Colonic mucosa (tissue), 4 donors: ENCODE results near the gene PTPRT. TPM values are rescaled to one million over a fixed set of nuclear protein-coding genes. Genes with fewer than 3 reads are reported as not detected.

Source experiments
- DNase-seq: peaks from one replicate; pipeline ENCODE4 v3.0.0-alpha.2; 2020
- H3K27ac ChIP-seq: fragments of 200-600 bp; one replicate; pipeline ENCODE4 v1.8.0; 2021
- H3K27me3 ChIP-seq: fragments of 200-600 bp; one replicate; pipeline ENCODE4 v1.8.0; 2021
- H3K36me3 ChIP-seq: fragments of 200-600 bp; one replicate; pipeline ENCODE4 v1.8.0; 2021
- H3K4me1 ChIP-seq: fragments of 200-600 bp; one replicate; pipeline ENCODE4 v1.8.0; 2021; ENCODE audit warnings: mild to moderate bottlenecking
- H3K4me3 ChIP-seq: fragments of 200-600 bp; one replicate; pipeline ENCODE4 v1.8.0; 2021
- H3K9ac ChIP-seq, 2 donors: one replicate each; pipeline ENCODE4 v1.7.0; 2013; ENCODE audit warnings: control low read depth in 2 of 2, low read depth in 2 of 2, low read length in 2 of 2
- H3K9me3 ChIP-seq: fragments of 200-600 bp; one replicate; pipeline ENCODE4 v1.8.0; 2021
- intact Hi-C: fragments of 100-400 bp; cut with DNase I; formaldehyde crosslinking; loops from one replicate; pipeline ENCODE4 v1.14.1; 2022
- total RNA-seq, 2 donors: library from RNA; stranded (reverse); fragmentation: NEBNext Ultra II Directional in 1 of 2; extraction: Animal tissue kit (Norgen Biotek cat#: 25700) in 1 of 2; gene quantifications; one replicate each; pipeline ENCODE4 v1.2.1, GENCODE V29; 2021
- TF ChIP-seq, protein P1 (sequence below): fragments of 200-600 bp; IDR thresholded peaks from one replicate; pipeline ENCODE4 v1.8.0; 2022; ENCODE audit warnings: antibody characterized with exemption, mild to moderate bottlenecking
- donor health status: healthy.
- donor health status: DM: no; HTN: no; CAD: no.
- donor health status: DM: no; HTN: no; CAD: no.

The PTPRT gene
- total RNA-seq, 2 donors from 2014 or later = 0.11 to 0.12 TPM

DNA sequence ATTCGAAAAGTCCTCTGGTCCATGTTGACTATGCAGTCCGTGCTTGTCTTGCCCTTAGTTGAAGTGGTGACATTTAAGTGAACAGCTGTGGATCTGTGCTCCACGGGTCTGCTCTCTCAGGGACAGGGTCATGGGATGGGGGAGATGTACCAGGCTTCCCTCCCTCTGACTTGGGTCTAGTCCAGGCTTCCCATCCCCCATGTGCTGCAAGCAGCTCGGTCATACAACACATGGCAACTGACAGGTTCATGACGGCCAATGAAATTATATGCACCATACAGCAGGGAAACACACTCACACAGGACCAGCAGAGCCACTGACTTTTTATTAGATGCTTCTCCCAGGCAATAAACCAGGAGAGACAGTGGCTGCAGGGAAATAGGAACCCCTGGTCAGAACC lies 201.4 kb downstream of the PTPRT start:
- Histone ChIP-seq H3K27ac (no peak overlapping the region), H3K4me1 (no peaks in the 10 kb centered on the region), H3K36me3 (no peaks in the 10 kb centered on the region), H3K9me3 (no peaks in the 10 kb centered on the region), H3K4me3 (no peak overlapping the region), H3K27me3 (no peaks in the 10 kb centered on the region), H3K9ac (no peak overlapping the region)
- intact Hi-C loops = no loop called here
- no peak for DNase-seq
- TF ChIP-seq, protein P1, sequence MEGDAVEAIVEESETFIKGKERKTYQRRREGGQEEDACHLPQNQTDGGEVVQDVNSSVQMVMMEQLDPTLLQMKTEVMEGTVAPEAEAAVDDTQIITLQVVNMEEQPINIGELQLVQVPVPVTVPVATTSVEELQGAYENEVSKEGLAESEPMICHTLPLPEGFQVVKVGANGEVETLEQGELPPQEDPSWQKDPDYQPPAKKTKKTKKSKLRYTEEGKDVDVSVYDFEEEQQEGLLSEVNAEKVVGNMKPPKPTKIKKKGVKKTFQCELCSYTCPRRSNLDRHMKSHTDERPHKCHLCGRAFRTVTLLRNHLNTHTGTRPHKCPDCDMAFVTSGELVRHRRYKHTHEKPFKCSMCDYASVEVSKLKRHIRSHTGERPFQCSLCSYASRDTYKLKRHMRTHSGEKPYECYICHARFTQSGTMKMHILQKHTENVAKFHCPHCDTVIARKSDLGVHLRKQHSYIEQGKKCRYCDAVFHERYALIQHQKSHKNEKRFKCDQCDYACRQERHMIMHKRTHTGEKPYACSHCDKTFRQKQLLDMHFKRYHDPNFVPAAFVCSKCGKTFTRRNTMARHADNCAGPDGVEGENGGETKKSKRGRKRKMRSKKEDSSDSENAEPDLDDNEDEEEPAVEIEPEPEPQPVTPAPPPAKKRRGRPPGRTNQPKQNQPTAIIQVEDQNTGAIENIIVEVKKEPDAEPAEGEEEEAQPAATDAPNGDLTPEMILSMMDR = no peak

DNA sequence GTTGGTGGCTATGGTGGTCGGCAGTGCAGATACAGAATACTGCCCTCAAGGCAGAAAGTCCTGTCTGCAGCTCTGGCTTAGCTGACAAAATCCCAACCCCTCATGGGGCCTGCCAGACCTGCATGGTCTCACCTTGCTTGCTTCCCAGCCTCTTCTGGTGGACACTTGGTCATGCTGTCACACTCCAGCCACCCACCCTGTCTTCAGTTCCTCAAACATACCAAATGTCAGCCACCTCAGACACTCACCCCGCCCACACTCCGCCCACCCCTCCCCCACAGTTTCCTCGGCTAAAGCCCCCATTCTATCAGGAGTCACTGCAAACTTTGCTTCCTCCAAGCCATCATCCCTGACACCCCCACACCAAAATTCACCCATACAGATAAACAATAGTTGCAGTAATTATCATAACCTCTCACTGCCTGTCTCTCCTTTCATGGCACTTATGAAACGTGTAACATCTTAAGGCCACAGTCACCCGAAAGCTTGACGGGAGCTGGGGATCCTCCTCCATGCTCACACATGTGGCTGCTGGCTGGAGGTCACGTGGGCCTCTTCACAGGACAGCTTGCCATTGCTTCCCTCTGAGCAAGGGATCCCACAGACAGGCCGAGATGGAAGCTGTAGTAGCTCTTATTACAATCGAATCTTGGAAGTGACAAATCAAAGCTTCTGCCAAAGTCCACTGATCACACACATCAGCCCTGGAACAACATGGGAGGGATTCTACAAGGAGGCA lies 202.2 kb downstream of the PTPRT start:
- Histone ChIP-seq H3K36me3 (no peaks in the 10 kb centered on the region), H3K4me3 (no peak overlapping the region), H3K27ac (no peak overlapping the region), H3K27me3 (no peaks in the 10 kb centered on the region), H3K9ac (no peak overlapping the region), H3K4me1 (no peaks in the 10 kb centered on the region), H3K9me3 (no peaks in the 10 kb centered on the region)
- TF ChIP-seq, protein P1 = no peak
- intact Hi-C loops = no loop called here
- no peak for DNase-seq

DNA sequence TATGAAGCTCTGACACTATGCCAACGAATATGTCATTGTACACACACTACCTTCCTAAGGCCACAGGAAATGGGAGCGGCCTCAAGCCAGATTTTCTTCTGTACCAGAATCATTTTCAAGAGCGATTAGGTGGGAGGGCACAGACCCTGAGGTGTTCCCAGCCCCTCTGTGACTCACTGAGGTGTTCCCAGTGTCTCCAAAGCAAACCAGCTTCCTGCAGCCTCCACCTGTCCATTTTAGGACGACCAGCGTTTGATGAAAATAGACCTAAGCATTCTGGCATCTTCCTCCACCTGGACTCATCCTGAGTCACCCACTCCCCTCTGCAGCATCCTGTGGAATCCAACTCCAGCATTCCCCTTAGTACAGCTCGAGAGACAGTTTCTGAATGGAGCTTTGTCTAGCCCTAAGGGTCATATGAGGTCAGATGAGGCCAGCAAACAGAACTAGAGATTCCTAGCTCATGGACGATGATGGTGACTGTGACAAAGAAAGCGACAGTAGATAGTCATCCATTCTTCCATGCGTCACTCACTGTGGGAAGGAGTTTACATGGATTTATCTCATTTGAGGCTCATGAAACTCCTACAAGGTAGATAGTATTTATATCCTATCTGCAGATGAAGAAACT lies 203.4 kb downstream of the PTPRT start:
- no peak overlapping the region for H3K9ac ChIP-seq
- TF ChIP-seq, protein P1 = no peak
- H3K27ac ChIP-seq = no peak overlapping the region
- no peak for DNase-seq
- no peaks in the 10 kb centered on the region for H3K36me3 ChIP-seq
- no peaks in the 10 kb centered on the region for H3K27me3 ChIP-seq
- H3K4me3 ChIP-seq = no peak overlapping the region
- intact Hi-C loops = no loop called here
- H3K9me3 ChIP-seq = no peaks in the 10 kb centered on the region
- no peaks in the 10 kb centered on the region for H3K4me1 ChIP-seq

DNA sequence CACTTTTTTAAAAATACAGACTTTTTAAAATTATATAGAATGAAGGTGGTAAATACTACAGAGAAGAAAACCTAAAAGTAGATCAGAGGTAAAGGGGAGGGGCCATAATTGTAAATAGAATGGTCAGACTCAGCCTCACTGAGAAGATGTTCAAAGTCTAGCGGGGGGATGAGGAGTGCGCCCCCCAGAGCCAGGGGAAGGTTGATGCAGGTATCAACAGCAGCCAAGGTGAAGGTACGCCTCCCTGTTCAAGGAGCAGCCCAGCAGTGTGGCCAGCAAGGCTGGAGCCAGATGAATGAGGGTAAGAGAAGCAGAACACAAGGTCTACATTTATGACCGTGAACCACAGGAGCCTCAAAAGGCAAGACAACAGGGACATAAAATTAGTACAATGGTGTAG lies 204.1 kb downstream of the PTPRT start:
- Histone ChIP-seq H3K9ac (no peak overlapping the region), H3K27me3 (no peaks in the 10 kb centered on the region), H3K27ac (no peak overlapping the region), H3K4me3 (no peak overlapping the region), H3K4me1 (no peaks in the 10 kb centered on the region), H3K36me3 (no peaks in the 10 kb centered on the region), H3K9me3 (no peaks in the 10 kb centered on the region)
- intact Hi-C loops = no loop called here
- no peak for DNase-seq
- TF ChIP-seq, protein P1 = no peak

DNA sequence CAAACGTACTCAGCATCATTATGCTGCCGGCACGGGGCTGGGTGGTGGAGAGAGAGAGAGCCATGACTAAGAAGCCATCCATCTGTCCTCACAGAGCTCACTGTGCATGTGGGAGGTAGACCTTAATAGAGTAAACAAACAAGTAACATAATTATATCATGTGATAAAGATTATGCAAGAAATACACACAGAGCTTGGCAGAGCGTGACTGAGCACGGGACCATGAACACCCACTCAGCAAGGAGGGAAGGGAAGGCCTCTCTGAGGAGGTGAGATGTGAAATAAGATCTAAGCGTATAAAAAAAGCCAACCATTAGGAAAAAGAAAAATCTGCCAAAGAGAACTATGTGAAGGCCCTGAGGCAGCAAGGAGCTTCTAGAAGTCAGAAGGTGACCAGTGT lies 207.5 kb downstream of the PTPRT start:
- Histone ChIP-seq H3K36me3 (no peaks in the 10 kb centered on the region), H3K27ac (no peak overlapping the region), H3K27me3 (no peaks in the 10 kb centered on the region), H3K4me1 (no peaks in the 10 kb centered on the region), H3K4me3 (no peak overlapping the region), H3K9ac (no peak overlapping the region), H3K9me3 (no peaks in the 10 kb centered on the region)
- TF ChIP-seq, protein P1 = no peak
- DNase-seq = no peak
- intact Hi-C loops = no loop called here
